ENCODE data around the gene ZMAT1. TPM values are rescaled to one million over a fixed set of nuclear protein-coding genes. Genes with fewer than 3 reads are reported as not detected.

The ZMAT1 gene
- total RNA-seq = 0.97 and 1.5 TPM in 2 replicates

DNA sequence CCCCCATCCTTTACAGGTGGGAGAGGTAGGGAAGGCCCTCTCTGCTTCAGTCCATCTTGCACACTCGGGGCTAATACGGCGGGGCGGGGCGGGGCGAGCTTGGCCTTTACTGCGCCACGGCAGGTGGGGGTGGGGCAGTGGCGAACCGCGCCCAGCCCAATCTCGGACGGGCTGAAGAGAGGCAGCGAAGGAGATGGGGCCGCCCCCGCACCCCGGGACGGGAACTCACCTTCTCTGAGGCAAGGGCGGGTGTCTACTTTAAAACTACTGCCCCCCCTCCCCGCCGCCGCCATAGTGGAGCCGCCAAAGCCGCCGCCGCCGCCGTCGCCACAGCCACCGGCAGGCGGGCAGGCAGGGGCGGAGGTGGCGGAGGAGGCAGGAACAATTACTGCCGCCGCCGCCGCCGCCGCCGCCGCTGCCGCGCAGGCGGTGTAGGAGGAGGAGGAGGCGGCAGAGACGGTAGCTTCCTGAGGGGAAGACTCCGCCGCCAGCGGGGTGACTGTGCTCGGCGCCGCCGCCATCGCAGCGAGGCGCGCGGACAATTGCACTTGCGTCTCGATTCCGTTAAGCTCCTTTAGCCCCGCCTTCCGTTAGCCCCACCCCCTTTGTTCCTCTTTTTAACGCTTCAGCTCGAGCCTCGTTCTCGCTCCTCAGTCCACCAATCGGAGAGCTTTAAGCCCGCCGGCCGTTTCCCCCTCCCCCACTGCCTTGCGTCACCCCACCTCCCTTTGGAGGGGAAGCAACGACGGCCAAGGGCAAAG lies at the start of gene ZMAT1:
Gene ZMAT1 (minus strand): TSS at position 540 of the 761 bp plus-strand sequence. CDS start 19 bp downstream, at position 521.

Other genes with a start within 250 kb of the ZMAT1 start
- gene TCEAL2, start 193.7 kb upstream of the ZMAT1 start, total RNA-seq = not detected in 2 replicates
- gene TCEAL6, start 210.5 kb upstream of the ZMAT1 start, total RNA-seq = not detected in 2 replicates
- 5.5 and 6.5 TPM in 2 replicates for gene BEX5, start 223.9 kb upstream of the ZMAT1 start, total RNA-seq

Data from epithelial cell of umbilical artery (primary cell).